KG1 (cell line): ENCODE results near the gene CPT1A.

Source experiments
- DNase-seq: peaks from one replicate; lab custom pipeline; 2025; lab: John Stamatoyannopoulos, UW

CPT1A gene

GRCh38 chr11:68709062-68709461, 132.7 kb downstream of the CPT1A start:
- no peak for DNase-seq

- no peak for DNase-seq
Measured at GRCh38 chr11:68707527-68707926, 134.2 kb downstream of the CPT1A start.

- DNase-seq = no peak
Measured at GRCh38 chr11:68704887-68705286, 136.8 kb downstream of the CPT1A start.
